ENCODE results near the gene CAMSAP3. TPM values are rescaled to one million over a fixed set of nuclear protein-coding genes. Genes with fewer than 3 reads are reported as not detected.

CAMSAP3 gene
- total RNA-seq, 1 donor from 2014 or later: 28.6 TPM

- Mint-ChIP-seq H3K4me3 (no peak overlapping the region), H3K36me3 (peaks cover 13% of the 10 kb centered on the region), H3K9me3 (no peaks in the 10 kb centered on the region), H3K27ac (no peak overlapping the region), H3K27me3 (no peaks in the 10 kb centered on the region), H3K4me1 (ENCODE audit: unreplicated experiment) (no peaks in the 10 kb centered on the region)
- no peak for DNase-seq (ENCODE audit: extremely low spot score, unreplicated experiment)
- no peak for TF ChIP-seq CTCF (conservative IDR thresholded peaks at IDR 0.05)
Observed at GRCh38 chr19:7558667-7559066, 37.0 kb upstream of the CAMSAP3 start.

- no peak for TF ChIP-seq CTCF (conservative IDR thresholded peaks at IDR 0.05)
Observed at GRCh38 chr19:7559102-7559501, 36.6 kb upstream of the CAMSAP3 start.

GRCh38 chr19:7560255-7560654 is 35.4 kb upstream of the CAMSAP3 start:
- no peak for DNase-seq (ENCODE audit: extremely low spot score, unreplicated experiment)
- Mint-ChIP-seq H3K4me1 (ENCODE audit: unreplicated experiment) (no peaks in the 10 kb centered on the region), H3K36me3 (peaks cover 13% of the 10 kb centered on the region), H3K4me3 (no peak overlapping the region), H3K9me3 (no peaks in the 10 kb centered on the region), H3K27me3 (no peaks in the 10 kb centered on the region), H3K27ac (no peak overlapping the region)
- no peak for TF ChIP-seq CTCF (conservative IDR thresholded peaks at IDR 0.05)

More at GRCh38 chr19:7559102-7559501, 36.6 kb upstream of the CAMSAP3 start:
- Mint-ChIP-seq H3K4me1 (ENCODE audit: unreplicated experiment) (no peaks in the 10 kb centered on the region), H3K27ac (no peak overlapping the region), H3K4me3 (no peak overlapping the region), H3K36me3 (peaks cover 13% of the 10 kb centered on the region), H3K27me3 (no peaks in the 10 kb centered on the region), H3K9me3 (no peaks in the 10 kb centered on the region)
- DNase-seq (ENCODE audit: extremely low spot score, unreplicated experiment): no peak

GRCh38 chr19:7561325-7561724 is 34.3 kb upstream of the CAMSAP3 start:
- no peak for TF ChIP-seq CTCF (conservative IDR thresholded peaks at IDR 0.05)
- no peak for DNase-seq (ENCODE audit: extremely low spot score, unreplicated experiment)
- H3K4me1 Mint-ChIP-seq (ENCODE audit: unreplicated experiment): no peaks in the 10 kb centered on the region
- H3K4me3 Mint-ChIP-seq: no peak overlapping the region
- H3K9me3 Mint-ChIP-seq: no peaks in the 10 kb centered on the region
- no peak overlapping the region for H3K27ac Mint-ChIP-seq
- H3K36me3 Mint-ChIP-seq: peaks cover 13% of the 10 kb centered on the region
- no peaks in the 10 kb centered on the region for H3K27me3 Mint-ChIP-seq

GRCh38 chr19:7562646-7563393 is 32.8 kb upstream of the CAMSAP3 start:
- Mint-ChIP-seq H3K9me3 (no peaks in the 10 kb centered on the region), H3K36me3 (peaks cover 11% of the 10 kb centered on the region), H3K27me3 (no peaks in the 10 kb centered on the region), H3K4me3 (no peak overlapping the region), H3K27ac (no peak overlapping the region), H3K4me1 (ENCODE audit: unreplicated experiment) (no peaks in the 10 kb centered on the region)
- no peak for TF ChIP-seq CTCF (conservative IDR thresholded peaks at IDR 0.05)
- DNase-seq (ENCODE audit: extremely low spot score, unreplicated experiment): no peak

All from type B pancreatic cell (in vitro differentiated cells).